DND-41 (cell line): ENCODE measurements around the gene DEGS1.

ENCODE experiments used
- ATAC-seq: fragments of 200-7000 bp; cut with Tn5 transposase; 3 replicates; pipeline ENCODE4 v1.9.1; 2021; ENCODE audit warnings: low read depth; ENCODE audit not compliant: insufficient read depth
- DNase-seq: peaks from one replicate; pipeline ENCODE4 v3.0.0-alpha.2; 2020
- H2AFZ ChIP-seq: 2 replicates; pipeline ENCODE4 v1.6.0; 2012; ENCODE audit warnings: low read depth, low read length
- H3K27ac ChIP-seq: 2 replicates; pipeline ENCODE4 v1.5.1; 2012; ENCODE audit warnings: low read length, inconsistent platforms
- H3K27me3 ChIP-seq: fragments of 200-600 bp; sonication (generic); 2 replicates; pipeline ENCODE4 v1.6.0; 2012; ENCODE audit warnings: low read length, mild to moderate bottlenecking, inconsistent platforms; ENCODE audit not compliant: insufficient read depth, poor library complexity
- H3K36me3 ChIP-seq: 2 replicates; pipeline ENCODE4 v1.5.1; 2012; ENCODE audit warnings: low read length, inconsistent platforms; ENCODE audit not compliant: insufficient read depth
- H3K4me1 ChIP-seq: 2 replicates; pipeline ENCODE4 v1.5.1; 2012; ENCODE audit warnings: mild to moderate bottlenecking, low read length; ENCODE audit not compliant: insufficient read depth
- H3K4me2 ChIP-seq: 2 replicates; pipeline ENCODE4 v1.6.0; 2012; ENCODE audit warnings: mild to moderate bottlenecking, moderate library complexity, low read length, inconsistent platforms; ENCODE audit not compliant: insufficient read depth
- H3K4me3 ChIP-seq, 2 experiments: fragments of 200-600 bp in 1 of 2; shearing (Covaris generic) in 1 of 2; 2 replicates each; pipeline ENCODE4 v1.5.1; 2012 to 2016; ENCODE audit warnings: inconsistent platforms in 2 of 2, low read length in 2 of 2, mild to moderate bottlenecking in 2 of 2, low read depth in 1 of 2, moderate library complexity in 1 of 2
- H3K79me2 ChIP-seq: 2 replicates; pipeline ENCODE4 v1.6.0; 2012; ENCODE audit warnings: low read length, inconsistent platforms; ENCODE audit not compliant: insufficient read depth
- H3K9ac ChIP-seq: 2 replicates; pipeline ENCODE4 v1.6.0; 2012; ENCODE audit warnings: low read depth, mild to moderate bottlenecking, inconsistent platforms, low read length, moderate library complexity
- H3K9me3 ChIP-seq: 2 replicates; pipeline ENCODE4 v1.5.1; 2012; ENCODE audit warnings: low read length, moderate library complexity, mild to moderate bottlenecking, inconsistent platforms; ENCODE audit not compliant: insufficient read depth, severe bottlenecking
- H4K20me1 ChIP-seq: 2 replicates; pipeline ENCODE4 v1.6.0; 2012; ENCODE audit warnings: low read length; ENCODE audit not compliant: insufficient read depth
- CTCF ChIP-seq: IDR thresholded peaks from 2 replicates; pipeline ENCODE4 v1.5.1; 2012; ENCODE audit warnings: borderline replicate concordance, low read length, moderate library complexity, mild to moderate bottlenecking; ENCODE audit not compliant: poor library complexity, severe bottlenecking; ENCODE audit errors: extremely low read depth
- EZH2 ChIP-seq: IDR thresholded peaks from 3 replicates; pipeline ENCODE4 v1.6.1; 2012; ENCODE audit warnings: borderline replicate concordance, low read depth, mild to moderate bottlenecking, moderate library complexity, low read length, inconsistent platforms; ENCODE audit not compliant: severe bottlenecking

The DEGS1 gene

GRCh38 chr1:224168859-224169380 is 14.1 kb upstream of the DEGS1 start:
- peak; percentile 93 for ATAC-seq
- peak overlapping the region in 1 of 2 experiments; percentile 18; a peak in 2 of 4 replicates for H3K4me3 ChIP-seq
- no peaks in the 10 kb centered on the region for H3K27me3 ChIP-seq
- H4K20me1 ChIP-seq = no peaks in the 10 kb centered on the region
- peak; percentile 43 for DNase-seq
- no peaks in the 10 kb centered on the region for H3K9me3 ChIP-seq
- H3K36me3 ChIP-seq = no peaks in the 10 kb centered on the region
- H3K4me1 ChIP-seq = peaks cover 17% of the 10 kb centered on the region
- TF ChIP-seq EZH2 = no peak
- TF ChIP-seq CTCF = no peak
- H3K9ac ChIP-seq = peak overlapping the region; percentile 22
- peak overlapping the region; percentile 42 for H2AFZ ChIP-seq
- no peaks in the 10 kb centered on the region for H3K79me2 ChIP-seq
- peak overlapping the region; percentile 56 for H3K27ac ChIP-seq
- H3K4me2 ChIP-seq = peak overlapping the region; percentile 53

GRCh38 chr1:224169718-224170270 is 13.2 kb upstream of the DEGS1 start:
- Histone ChIP-seq H3K27ac (no peak overlapping the region; the same call in 1 of the 2 replicates), H3K4me2 (no peak overlapping the region; the same call in 1 of the 2 replicates), H3K27me3 (no peaks in the 10 kb centered on the region), H3K4me3 (no peak overlapping the region), H4K20me1 (no peaks in the 10 kb centered on the region), H3K79me2 (no peaks in the 10 kb centered on the region), H3K9me3 (no peaks in the 10 kb centered on the region), H3K4me1 (peaks cover 17% of the 10 kb centered on the region), H3K36me3 (no peaks in the 10 kb centered on the region), H3K9ac (no peak overlapping the region; the same call in 1 of the 2 replicates), H2AFZ (peak overlapping the region; percentile 41; the same call in 1 of the 2 replicates)
- no peak for ATAC-seq
- no peak for DNase-seq
- TF ChIP-seq EZH2 = no peak
- no peak for TF ChIP-seq CTCF

GRCh38 chr1:224170343-224170742 is 12.7 kb upstream of the DEGS1 start:
- no peak overlapping the region for H3K4me3 ChIP-seq
- no peaks in the 10 kb centered on the region for H3K79me2 ChIP-seq
- H3K27ac ChIP-seq = no peak overlapping the region
- H3K4me2 ChIP-seq = no peak overlapping the region
- no peaks in the 10 kb centered on the region for H3K36me3 ChIP-seq
- no peaks in the 10 kb centered on the region for H3K9me3 ChIP-seq
- H2AFZ ChIP-seq = no peak overlapping the region
- peaks cover 17% of the 10 kb centered on the region for H3K4me1 ChIP-seq
- no peak for DNase-seq
- H3K9ac ChIP-seq = no peak overlapping the region
- no peaks in the 10 kb centered on the region for H3K27me3 ChIP-seq
- no peak for TF ChIP-seq EZH2
- TF ChIP-seq CTCF = no peak
- no peak for ATAC-seq
- no peaks in the 10 kb centered on the region for H4K20me1 ChIP-seq
